RCC 7860 (cell line): Measurements from ENCODE around the gene PAFAH1B1.
A peak's percentile ranks its signal among the peaks of the same experiment; 100 is the strongest.
"Not testable (repeated sequence)": the region's sequence is repeated elsewhere in the genome, so short reads cannot be mapped to it uniquely, and the experiment has no call there.

Source experiments
- DNase-seq: peaks from one replicate; pipeline ENCODE4 v3.0.0-alpha.2; 2015; ENCODE audit warnings: low spot score
- FAIRE-seq: peaks from 2 replicates; lab custom pipeline; 2012; peaks lifted over from hg19 to GRCh38; lab: Jason Lieb, UNC

Gene PAFAH1B1

GRCh38 chr17:2593821-2594721 is 617 bp downstream of the PAFAH1B1 start:
- peak; percentile 12 for DNase-seq
- no peak for FAIRE-seq

DNA sequence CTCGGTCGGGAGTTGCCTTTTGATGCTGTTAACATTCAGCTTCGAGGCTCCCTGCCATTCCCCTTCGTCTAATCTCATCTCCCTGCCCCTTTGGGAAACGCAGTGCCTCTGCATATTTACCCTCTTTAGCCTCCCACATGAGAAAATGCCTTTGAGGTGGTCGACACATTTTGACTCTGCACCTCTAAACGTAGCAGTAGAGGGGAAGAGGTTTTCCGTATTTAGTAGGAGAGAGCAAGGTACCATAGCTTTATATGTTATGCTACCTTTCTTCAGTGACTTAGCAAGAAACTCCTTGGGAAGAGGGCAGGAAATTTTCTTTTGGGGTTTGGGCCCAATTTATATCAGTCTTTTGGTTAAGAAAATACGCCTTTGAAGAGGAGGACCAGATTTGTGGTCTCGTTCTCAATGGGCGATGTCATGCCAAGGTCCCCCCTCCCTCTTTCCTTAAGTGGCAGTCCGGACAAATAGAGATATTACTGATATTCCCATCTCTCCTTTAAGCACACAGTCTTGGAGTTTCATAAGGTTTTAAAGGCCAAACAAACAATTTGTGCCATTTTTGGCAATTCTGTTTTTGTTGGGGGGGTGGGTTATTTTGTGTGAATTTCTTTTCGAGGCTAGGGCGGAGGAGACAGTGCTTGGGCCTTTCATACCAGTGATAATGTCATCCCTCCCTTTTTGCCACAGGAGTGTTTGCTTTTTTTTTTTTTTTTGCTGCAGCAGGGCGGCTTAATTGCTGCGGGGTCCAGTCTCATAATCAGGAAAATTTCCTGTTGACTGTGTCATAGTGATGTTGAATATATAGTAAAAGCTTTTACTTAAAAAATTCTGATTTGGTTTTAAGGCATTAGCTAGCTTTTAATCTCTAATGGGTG is 1.5 kb downstream of the PAFAH1B1 start:
- FAIRE-seq (no peak), DNase-seq (no peak)

DNA sequence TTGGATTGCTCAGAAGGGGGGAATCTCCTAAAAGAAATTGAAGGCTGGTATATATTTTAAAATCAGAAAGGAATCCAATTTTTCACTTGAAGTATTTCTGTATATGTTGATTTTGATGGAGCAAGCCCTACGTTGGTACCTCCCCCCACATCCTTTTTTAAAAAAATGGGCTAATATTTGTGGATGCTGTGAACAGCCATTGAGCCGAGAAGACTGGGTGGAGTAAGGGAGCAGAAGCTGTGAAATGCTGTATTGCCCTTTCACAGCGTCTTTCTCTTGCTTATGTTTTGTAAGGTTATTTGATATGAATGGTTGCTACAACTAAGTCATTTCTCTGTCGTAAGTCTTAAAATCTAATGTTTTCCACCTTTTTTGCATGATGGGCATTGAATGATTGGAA is 2.3 kb downstream of the PAFAH1B1 start:
- DNase-seq = no peak
- FAIRE-seq = no peak

- no peak for DNase-seq
- peak; percentile 59 for FAIRE-seq
These were observed 4.7 kb downstream of the PAFAH1B1 start for GRCh38 chr17:2598166-2598565.

GRCh38 chr17:2602597-2603017 is 9.2 kb downstream of the PAFAH1B1 start:
- FAIRE-seq (no peak), DNase-seq (no peak)

DNA sequence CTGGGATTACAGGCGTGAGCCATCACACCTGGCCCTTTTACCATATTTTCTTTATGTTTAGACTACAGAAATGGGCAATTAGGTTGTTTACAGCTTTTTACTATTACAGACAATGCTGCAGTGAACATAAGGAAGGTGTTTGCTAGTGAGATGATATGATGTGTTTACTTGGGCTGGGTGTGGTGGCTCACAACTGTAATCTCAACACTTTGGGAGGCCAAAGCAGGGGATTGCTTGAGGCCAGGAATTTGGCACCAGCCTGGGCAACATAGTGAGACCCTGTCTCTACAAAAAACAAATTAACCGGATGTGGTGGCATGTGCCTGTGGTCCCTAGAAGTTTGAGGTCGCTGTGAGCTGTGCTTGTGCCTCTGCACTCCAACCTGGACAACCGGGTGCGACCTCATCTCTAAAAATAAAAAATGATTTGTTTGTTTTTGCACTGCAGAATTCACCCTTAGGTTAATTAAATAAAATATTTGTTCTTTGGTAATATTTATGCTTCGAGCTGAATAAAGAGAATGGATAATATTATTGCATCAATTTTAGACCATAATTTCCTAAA is 15.0 kb downstream of the PAFAH1B1 start:
- DNase-seq (no peak), FAIRE-seq (no peak)

DNA sequence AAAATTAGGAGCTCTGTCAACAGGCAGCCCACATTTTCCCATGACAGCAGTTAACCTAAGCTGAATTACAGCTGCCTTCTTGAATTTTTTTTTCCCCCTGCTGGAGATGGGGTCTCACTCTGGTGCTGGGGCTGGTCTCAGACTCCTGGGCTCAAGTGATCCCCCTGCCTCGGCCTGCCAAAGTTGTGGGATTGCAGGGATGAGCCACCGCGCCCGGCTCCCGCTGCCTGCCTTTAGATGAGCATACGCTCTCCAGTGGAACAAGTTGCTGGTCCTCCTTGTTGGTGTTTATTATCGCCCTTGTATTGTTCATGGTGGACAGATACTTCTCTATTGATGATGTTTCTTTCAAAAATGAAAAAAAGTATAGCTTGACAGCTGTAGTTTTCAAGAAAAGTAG is 15.6 kb downstream of the PAFAH1B1 start:
- DNase-seq = no peak
- FAIRE-seq = no peak

- DNase-seq (no peak), FAIRE-seq (no peak)
These were observed 17.0 kb downstream of the PAFAH1B1 start for GRCh38 chr17:2610195-2611175.

GRCh38 chr17:2611627-2612026 is 18.2 kb downstream of the PAFAH1B1 start:
- DNase-seq (no peak), FAIRE-seq (no peak)

GRCh38 chr17:2612630-2613029 is 19.2 kb downstream of the PAFAH1B1 start:
- FAIRE-seq (no peak), DNase-seq (no peak)

GRCh38 chr17:2613089-2613808 is 19.8 kb downstream of the PAFAH1B1 start:
- FAIRE-seq (no peak), DNase-seq (no peak)

- FAIRE-seq = no peak
- DNase-seq = no peak
These were observed 22.4 kb downstream of the PAFAH1B1 start for GRCh38 chr17:2615882-2616281.

DNA sequence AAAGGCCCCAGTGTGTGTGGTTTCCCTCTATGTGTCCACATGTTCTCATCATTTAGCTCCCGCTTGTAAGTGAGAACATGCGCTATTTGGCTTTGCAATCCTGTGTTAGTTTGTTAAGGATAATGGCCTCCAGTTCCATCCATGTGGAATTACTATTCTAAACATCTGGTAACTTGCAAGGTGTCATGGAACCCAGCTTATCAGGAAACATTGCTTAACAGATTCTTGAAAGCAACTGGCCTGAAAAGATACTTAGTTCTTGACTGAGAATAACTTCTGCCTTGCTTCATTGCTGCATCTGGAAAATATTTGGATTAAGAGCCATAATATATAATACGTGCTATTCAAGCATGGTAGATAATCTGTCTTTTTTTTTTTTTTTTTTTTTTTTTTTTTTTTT is 27.8 kb downstream of the PAFAH1B1 start:
- FAIRE-seq (no peak), DNase-seq (no peak)

DNA sequence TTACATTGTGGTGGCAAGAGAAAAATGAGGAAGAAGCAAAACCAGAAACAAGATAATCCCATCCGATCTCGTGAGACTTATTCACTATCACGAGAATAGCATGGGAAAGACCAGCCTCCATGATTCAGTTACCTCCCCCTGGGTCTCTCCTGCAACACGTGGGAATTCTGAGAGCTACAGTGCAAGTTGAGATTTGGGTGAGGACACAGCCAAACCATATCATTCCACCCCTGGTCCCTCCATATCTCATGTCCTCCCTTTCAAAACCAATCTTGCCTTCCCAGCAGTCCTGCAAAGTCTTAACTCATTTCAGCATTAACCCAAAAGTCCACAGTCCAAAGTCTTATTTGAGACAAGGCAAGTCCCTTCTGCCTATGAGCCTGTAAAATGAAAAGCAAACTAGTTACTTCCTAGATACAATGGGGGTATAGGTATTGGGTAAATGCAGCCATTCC is 28.5 kb downstream of the PAFAH1B1 start:
- FAIRE-seq, DNase-seq: not testable (repeated sequence)

- not testable (repeated sequence) for DNase-seq, FAIRE-seq
These were observed 29.4 kb downstream of the PAFAH1B1 start for GRCh38 chr17:2622721-2623301.

DNA sequence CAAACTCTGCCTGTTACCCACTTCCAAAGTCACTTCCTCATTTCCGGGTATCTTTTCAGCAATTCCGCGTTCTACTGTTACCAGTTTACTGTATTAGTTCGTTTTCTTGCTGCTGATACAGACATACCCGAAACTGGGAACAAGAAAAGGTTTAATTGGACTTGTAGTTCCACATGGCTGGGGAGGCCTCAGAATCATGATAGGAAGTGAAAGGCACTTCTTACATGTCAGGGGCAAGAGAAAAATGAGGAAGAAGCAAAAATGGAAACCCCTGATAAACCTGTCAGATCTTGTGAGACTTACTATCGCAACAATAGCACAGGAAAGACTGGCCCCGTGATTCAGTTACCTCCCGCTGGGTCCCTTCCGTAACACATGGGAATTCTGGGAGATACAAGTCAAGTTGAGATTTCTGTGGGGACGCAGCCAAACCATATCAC is 30.9 kb downstream of the PAFAH1B1 start:
- DNase-seq (no peak), FAIRE-seq (no peak)

- not testable (repeated sequence) for FAIRE-seq, DNase-seq
These were observed 33.3 kb downstream of the PAFAH1B1 start for GRCh38 chr17:2626626-2627219.

DNA sequence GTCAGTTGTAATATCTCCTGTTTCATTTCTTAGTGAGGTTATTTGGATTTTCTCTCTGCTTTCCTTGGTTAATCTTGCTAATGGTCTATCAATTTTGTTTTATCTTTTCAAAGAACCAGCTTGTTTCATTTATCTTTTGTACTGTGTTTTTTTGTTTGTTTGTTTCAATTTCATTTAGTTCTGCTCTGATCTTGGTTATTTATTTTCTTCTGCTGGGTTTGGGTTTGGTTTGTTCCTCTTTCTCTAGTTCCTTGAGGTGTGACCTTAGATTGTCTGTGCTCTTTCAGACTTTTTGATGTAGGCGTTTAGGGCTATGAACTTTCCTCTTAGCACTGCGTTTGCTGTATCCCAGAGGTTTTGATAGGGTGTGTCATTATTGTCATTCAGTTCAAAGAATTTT is 35.5 kb downstream of the PAFAH1B1 start:
- not testable (repeated sequence) for FAIRE-seq, DNase-seq
